ENCODE measurements around the gene ST6GAL1. TPM values are rescaled to one million over a fixed set of nuclear protein-coding genes. Genes with fewer than 3 reads are reported as not detected.

The ST6GAL1 gene
- total and polyA plus RNA-seq, 8 donors = 3.8 to 31.0 (median 13.5) TPM

DNA sequence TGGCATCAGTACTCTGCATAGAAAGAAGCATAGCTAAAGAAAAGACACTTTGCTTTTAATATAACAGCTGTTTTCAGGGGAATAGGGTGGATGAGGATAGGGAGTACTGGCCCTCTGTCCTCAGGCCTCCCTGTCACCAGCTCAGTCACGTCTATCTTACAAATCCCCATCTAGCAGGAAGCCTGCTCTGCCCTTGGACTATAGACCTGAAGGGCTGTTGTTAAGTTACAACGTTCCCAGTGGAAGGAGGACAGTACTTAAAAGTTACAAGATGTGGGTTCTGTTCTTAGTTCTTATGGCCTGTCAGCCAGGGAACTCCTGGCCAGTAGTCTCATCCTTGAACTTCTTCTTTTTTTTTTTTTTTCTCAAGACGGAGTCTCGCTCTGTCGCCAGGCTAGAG lies 138.5 kb downstream of the ST6GAL1 start:
- Histone ChIP-seq H3K27me3 (no peaks in the 10 kb centered on the region), H3K9me3 (peaks cover 0 to 3% (median 0%) of the 10 kb centered on the region in 4 donors), H3K36me3 (peaks cover 0 to 17% (median 13%) of the 10 kb centered on the region in 4 donors), H3K4me3 (no peak overlapping the region), H3K27ac (no peak overlapping the region), H3K4me1 (peaks cover 0 to 23% (median 7%) of the 10 kb centered on the region in 4 donors)
- TF ChIP-seq EP300 (IDR thresholded peaks at IDR 0.05) (no peak), POLR2AphosphoS5 (IDR thresholded peaks at IDR 0.05) (no peak), POLR2A (IDR thresholded peaks at IDR 0.05) (no peak), CTCF (IDR thresholded peaks at IDR 0.05) (no peak)
- DNase-seq = no peak
- intact Hi-C loops (cut with DNase I; ENCODE audit: low total_unique reads) = no loop called here
- WGBS, 5 donors = 90 to 96% (median 92%) methylated on average over 5 of the region's 5 CpGs

- TF ChIP-seq CTCF (IDR thresholded peaks at IDR 0.05) = no peak
- no peak for TF ChIP-seq POLR2AphosphoS5 (IDR thresholded peaks at IDR 0.05)
- no peak for TF ChIP-seq POLR2A (IDR thresholded peaks at IDR 0.05)
- no peak for TF ChIP-seq EP300 (IDR thresholded peaks at IDR 0.05)
- peaks cover 0 to 29% (median 22%) of the 10 kb centered on the region in 4 donors for H3K36me3 ChIP-seq
- no peaks in the 10 kb centered on the region for H3K27me3 ChIP-seq
- no peak for DNase-seq
- peaks cover 0 to 3% (median 0%) of the 10 kb centered on the region in 4 donors for H3K9me3 ChIP-seq
- peaks cover 0 to 15% (median 0%) of the 10 kb centered on the region in 4 donors for H3K4me1 ChIP-seq
- H3K4me3 ChIP-seq = no peak overlapping the region
- intact Hi-C loops (cut with DNase I; ENCODE audit: low total_unique reads) = no loop called here
- H3K27ac ChIP-seq = no peak overlapping the region
- 93 to 98% (median 95%) methylated on average over 7 of the region's 7 CpGs for WGBS, 5 donors
Observed at GRCh38 chr3:187069857-187070516, 139.7 kb downstream of the ST6GAL1 start.

DNA sequence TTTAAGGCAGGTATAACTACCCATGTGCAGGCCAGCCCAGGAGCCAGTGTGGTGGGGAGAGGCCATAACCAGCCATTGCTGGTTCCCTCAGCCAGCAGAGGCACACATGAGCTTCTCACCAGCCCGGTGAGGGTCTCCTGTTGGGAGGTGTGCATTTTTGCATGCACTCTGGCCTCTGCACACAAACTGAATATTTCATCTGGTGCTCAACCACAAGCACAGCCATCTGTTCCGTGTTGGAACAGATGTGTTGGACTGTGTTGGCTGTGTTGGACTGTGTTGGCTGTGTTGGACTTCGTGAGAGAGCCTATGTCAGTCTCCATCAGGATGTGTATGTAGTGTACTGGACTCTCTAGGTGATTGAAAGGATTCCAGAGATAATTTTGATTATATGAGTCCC lies 141.8 kb downstream of the ST6GAL1 start:
- H3K4me3 ChIP-seq = no peak overlapping the region
- H3K9me3 ChIP-seq = peaks cover 0 to 3% (median 0%) of the 10 kb centered on the region in 4 donors
- no peak overlapping the region for H3K27ac ChIP-seq
- no peak for DNase-seq
- intact Hi-C loops (cut with DNase I; ENCODE audit: low total_unique reads) = no loop called here
- 80 to 97% (median 91%) methylated on average over 2 to 3 of the region's 3 CpGs for WGBS, 5 donors
- H3K4me1 ChIP-seq = no peaks in the 10 kb centered on the region
- H3K36me3 ChIP-seq = peaks cover 0 to 51% (median 41%) of the 10 kb centered on the region in 4 donors
- TF ChIP-seq POLR2AphosphoS5 (IDR thresholded peaks at IDR 0.05) (no peak), EP300 (IDR thresholded peaks at IDR 0.05) (no peak), POLR2A (IDR thresholded peaks at IDR 0.05) (no peak), CTCF (IDR thresholded peaks at IDR 0.05) (no peak)
- no peaks in the 10 kb centered on the region for H3K27me3 ChIP-seq

- intact Hi-C loops (cut with DNase I; ENCODE audit: low total_unique reads) = no loop called here
- Histone ChIP-seq H3K36me3 (peaks cover 0 to 55% (median 43%) of the 10 kb centered on the region in 4 donors), H3K4me1 (no peaks in the 10 kb centered on the region), H3K9me3 (peaks cover 0 to 3% (median 0%) of the 10 kb centered on the region in 4 donors), H3K27ac (no peak overlapping the region), H3K27me3 (no peaks in the 10 kb centered on the region), H3K4me3 (no peak overlapping the region)
- peak in 1 of 2 donors; percentile 20 for DNase-seq
- TF ChIP-seq POLR2A (IDR thresholded peaks at IDR 0.05) (no peak), POLR2AphosphoS5 (IDR thresholded peaks at IDR 0.05) (no peak), EP300 (IDR thresholded peaks at IDR 0.05) (no peak), CTCF (IDR thresholded peaks at IDR 0.05) (no peak)
- 66 to 77% (median 71%) methylated on average over 5 of the region's 5 CpGs for WGBS, 5 donors
Observed at GRCh38 chr3:187072511-187072910, 142.2 kb downstream of the ST6GAL1 start.

Data from stomach (tissue), 9 donors.